HG03025 (cell line): Measurements from ENCODE around the gene DUSP5.

ENCODE experiments used
- ATAC-seq: cut with Tn5 transposase; IDR thresholded peaks from one replicate; pipeline ENCODE4 v1.9.1; 2021; ENCODE audit warnings: mild to moderate bottlenecking, moderate library complexity; ENCODE audit not compliant: unreplicated experiment, low FRiP score

DUSP5 gene

GRCh38 chr10:110480387-110480786 is 17.3 kb upstream of the DUSP5 start:
- no peak for ATAC-seq

DNA sequence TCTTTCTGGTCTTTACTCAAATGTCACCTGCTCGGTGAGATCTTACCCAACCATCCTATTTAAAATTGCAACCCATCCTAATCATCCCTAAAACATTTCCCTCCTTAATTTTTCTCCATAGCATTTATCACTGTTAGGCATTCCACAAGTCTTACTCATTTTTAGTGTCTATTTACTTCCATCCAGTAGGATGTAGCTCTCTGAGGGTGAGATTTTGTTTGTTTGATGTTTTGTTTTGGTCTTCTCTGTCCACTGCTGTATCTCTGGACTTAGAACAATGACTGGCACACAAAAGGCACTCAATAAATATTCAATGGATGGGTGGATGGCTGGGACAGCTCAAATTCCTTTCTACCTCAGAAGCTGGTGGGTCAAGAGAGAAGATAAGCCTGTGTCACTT is 15.8 kb upstream of the DUSP5 start:
- ATAC-seq = no peak

GRCh38 chr10:110483633-110484032 is 14.1 kb upstream of the DUSP5 start:
- ATAC-seq = no peak

DNA sequence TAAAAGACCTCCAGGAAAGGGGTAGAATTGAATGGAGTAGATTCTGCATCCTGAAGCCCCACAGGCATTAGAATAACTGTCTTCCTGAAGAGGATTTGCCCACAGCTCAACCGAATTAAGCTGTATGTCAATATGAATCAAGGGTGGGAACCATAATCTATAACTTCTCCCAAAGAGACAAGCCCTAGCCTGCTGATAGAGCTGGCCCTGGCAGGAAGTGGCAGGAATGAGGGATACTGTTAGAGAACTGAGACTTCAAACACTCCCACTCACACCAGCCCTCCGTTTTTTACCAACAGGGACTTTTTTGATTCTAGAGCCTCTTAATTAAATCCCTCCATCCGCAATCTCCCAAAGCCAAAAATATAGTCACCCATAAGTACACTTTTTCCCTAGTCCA is 12.2 kb upstream of the DUSP5 start:
- ATAC-seq = no peak

DNA sequence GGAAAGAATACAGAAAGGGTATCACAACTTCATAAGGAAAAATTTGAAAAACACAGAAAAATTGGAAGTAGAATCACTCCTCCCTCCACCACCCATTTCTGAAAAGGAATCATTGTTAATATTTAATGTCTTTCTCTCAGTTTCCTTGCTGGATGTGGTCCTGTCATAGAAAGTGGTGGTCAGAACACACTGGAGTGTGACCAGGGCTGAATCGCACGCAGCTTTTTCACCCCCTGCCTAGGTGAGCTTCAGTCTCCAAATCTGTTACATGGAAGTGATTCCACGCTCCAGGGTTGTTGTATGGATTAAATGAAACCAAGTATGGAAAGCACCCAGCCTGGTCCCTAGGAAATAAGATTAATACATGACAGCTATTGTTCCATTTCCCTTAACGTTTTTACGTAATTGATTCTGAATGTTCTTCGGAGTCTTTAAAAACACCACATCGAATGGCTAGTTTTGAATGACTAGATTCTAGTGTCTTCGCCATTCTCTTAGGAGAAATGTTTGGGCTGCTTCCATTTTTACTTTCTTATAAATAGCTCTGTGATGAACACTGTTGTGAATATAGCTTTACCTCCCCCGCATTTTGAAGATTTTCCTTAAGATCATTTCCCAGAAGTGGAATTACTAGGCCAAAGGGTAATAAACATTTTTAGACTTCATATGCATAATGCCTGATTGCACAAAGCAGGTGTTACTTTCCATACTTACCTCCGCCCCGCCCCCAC is 10.9 kb upstream of the DUSP5 start:
- no peak for ATAC-seq

DNA sequence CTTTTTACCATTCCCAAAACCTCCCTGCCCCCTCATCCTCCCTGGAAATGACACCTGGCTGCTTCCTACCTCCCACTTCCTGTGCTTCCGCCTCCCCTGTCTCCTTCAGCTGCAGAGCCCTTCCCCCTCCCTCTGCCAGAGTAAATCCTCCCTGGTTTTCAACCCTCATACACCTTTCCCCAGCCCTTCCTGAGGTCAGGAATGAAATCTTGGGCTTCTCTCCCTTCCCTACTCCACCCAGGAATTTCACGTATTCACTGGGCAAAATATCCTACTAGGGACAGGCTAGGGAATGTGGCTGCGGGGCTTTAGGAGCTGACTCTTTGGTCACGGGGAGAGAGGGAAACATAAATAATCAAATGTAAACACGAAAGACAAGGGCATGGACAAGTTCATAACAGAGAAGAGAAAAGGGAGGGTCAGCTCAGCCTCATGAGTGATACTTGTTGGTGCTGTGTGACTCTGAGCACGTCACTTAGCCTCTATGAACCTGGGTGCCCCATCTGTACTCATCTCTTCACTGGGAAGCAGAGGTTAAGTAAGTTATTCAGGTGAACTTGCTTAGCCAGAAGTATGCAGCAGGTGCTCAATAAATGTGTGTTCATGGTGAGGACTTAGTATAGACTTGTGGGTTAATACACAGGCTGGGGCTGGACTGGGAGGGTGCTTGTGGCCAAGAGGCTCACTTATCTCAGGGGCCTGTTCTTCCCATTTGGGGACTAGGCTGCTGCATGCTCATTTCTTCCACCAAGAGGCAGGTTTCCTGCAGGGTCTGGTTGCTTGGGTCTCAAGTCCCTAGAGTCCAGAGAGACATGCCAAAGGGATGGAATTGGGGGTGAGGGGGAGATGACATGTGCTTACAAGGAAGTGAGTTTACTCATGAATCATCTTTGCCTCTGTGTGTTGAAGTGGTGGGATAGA is 10.0 kb upstream of the DUSP5 start:
- no peak for ATAC-seq

- ATAC-seq = no peak
These were observed 9.4 kb upstream of the DUSP5 start for GRCh38 chr10:110488332-110488681.

- ATAC-seq = no peak
These were observed 8.8 kb upstream of the DUSP5 start for GRCh38 chr10:110488940-110489339.

GRCh38 chr10:110490640-110491039 is 7.1 kb upstream of the DUSP5 start:
- no peak for ATAC-seq

- ATAC-seq = no peak
These were observed 6.4 kb upstream of the DUSP5 start for GRCh38 chr10:110491346-110491745.

DNA sequence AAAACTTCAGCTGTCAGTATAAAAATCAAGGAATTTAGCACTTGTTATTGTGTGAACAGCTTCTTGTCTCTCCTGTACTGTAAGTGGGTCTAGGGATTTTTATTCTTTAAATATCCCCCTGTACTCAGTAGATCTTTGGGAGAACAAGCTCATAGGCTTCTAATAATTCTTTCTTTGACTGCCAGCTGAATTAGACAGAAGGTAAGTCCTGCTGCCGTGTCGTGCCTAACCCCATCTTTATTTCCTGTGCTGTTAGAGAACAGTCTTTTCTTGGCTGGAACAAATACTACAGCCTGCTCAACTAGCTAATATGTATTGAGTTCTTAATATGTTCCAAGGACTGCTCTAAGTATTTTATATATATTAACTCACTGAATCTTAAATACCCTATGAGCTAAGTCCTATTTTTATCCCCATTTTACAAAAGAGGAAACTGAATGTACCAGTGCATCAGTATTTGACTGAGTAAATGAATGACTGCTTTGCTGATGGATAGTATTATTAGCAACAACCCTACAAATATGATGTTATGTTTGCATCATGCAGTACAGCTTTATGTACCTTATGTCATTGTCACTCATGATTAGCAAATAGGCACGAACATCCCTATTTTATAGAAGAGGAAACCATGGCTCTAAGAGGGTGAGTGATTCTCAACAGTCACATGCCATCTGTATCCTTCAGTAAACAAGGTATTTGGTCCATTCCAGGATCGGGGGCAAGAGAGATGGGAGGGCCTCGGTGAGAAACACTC is 5.5 kb upstream of the DUSP5 start:
- ATAC-seq = no peak

DNA sequence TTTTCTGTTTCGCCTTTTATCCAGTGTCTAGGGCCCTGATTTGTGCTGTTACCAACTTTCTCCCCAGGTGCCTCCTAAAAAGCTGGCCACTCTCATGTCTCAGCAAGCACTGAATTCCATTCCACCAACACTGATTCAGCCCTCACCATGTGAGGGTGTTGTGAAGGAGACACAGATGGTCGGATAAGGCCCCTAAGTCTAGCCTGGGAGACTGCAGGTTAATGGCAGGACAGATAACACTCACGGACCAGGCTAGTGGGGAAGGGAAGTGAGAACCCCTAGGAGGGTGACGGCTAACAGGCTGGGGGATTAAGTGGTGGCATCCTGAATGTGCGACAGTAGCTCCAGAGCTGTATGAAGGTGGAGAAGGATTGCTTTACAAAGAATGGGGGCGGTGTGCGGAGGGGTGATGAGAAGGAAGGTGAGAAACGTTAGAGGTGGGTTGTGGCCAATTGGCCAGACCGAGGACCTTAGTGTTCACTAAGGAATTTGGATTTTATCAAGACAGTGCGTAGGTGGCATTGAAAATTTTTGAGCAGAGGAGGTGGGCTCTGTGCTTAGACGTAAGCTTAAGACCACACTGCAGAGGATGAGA is 3.8 kb upstream of the DUSP5 start:
- no peak for ATAC-seq

DNA sequence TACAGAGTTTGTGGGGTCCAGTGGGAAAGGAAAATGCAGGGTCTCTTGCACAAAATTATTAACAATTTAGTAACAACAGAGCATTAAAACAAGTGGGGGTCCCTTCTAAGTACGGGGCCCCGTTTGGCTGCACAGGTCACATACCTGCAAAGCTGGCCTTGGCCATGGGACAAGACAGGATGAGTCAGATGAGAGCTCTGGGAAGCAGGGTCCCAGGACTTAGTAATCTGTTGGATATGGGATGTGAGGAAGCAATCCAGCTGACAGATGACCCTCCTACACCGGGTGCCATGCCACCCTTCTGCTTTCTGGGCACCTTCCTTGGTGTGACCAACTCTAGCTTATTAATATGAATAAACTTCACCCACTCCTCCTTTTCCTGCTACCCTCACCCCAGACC is 3.2 kb upstream of the DUSP5 start:
- no peak for ATAC-seq

- no peak for ATAC-seq
These were observed 1.8 kb upstream of the DUSP5 start for GRCh38 chr10:110495731-110496552.

DNA sequence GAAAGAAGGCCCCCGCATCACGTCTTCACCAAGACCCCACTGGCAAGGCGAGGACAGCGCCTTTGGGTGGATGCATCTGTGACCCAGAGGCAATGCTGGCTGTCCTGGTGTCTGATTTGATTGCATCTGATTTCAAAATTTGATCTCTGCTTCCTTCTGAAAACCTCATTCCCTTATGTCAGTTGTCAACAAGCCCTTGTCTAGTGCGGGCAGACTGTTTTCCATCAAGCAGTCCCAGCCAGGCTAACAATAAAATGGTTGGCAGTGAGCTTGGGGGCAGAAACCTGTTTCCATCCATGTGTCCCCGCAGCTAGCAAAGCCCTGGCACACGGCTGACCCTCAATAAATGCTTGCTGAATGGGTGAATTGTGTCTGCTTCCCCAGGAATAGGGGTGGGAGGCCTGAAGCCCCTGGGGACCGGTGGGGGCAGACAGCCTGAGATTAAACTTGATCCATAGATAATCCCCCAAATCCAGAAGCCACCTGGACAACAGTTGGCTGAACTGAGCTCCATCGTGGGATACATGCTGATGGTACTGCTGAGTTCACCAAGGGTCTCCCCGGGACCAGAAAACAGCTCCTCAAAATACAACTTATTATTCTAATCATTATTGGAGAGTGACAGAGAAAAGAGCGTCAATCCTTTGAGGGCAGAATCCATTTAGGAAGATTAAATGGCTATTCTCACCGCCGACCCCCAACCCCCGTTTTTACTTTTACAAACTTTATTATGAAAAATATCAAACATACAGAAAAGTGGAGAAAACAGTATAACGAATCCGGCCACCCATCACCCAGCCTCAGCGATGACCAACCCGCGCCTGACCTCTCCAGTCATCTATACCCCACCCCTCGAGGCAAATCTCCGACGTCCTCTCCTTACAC is 912 bp upstream of the DUSP5 start:
- ATAC-seq = no peak

- peak; percentile 18 for ATAC-seq
These were observed 627 bp downstream of the DUSP5 start for GRCh38 chr10:110498087-110498981.

DNA sequence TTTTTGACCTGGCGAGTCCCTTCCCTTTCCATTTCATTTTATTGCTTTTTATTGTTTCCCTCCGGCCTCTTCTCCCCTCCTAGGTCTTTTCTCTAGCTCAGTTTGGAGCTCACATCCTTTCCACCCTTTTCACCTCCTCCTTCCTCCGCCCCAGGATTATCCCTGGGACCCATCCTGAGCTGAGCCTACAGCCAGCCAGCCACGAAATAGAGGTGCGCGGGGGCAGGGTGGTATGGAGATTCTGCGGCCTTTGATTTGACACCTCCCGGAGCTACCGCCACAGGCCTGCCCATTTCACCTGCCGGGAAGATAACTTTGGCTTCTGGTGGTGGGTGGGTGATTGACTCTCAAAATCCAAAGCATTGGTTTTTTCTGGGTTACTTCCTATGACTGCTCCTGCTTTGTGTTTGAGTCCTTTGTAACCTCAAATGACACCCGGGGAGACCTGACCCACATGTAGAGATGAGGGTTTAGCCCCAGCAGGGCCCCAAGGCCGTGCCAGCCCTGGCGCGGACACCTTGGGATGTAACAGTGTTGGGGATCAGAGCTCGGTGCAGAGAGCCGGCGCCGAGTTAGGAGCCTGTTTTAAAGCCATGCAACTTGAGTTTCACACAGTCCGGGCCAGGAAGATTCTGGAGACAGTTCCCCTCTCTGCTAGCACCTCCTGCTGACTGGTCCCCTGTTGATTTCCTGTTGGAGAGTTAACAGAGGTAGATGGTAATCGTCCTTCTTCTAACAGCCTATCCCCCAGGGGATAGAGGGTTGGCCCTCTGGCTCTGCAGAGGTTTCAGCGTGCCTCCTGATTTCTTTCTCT is 1.5 kb downstream of the DUSP5 start:
- ATAC-seq = no peak
